ENCODE data around the gene CPEB4. TPM values are rescaled to one million over a fixed set of nuclear protein-coding genes. Genes with fewer than 3 reads are reported as not detected.

CPEB4 gene
- total and polyA plus RNA-seq, 4 donors = 46.2 to 98.7 (median 59.9) TPM

Other genes with a start within 250 kb of the CPEB4 start
- under 1 TPM in 1 of 2 donors, not detected in 1; 0.20 TPM for gene C5orf47, start 100.8 kb downstream of the CPEB4 start, total RNA-seq
- gene C5orf47, start 100.8 kb downstream of the CPEB4 start, polyA plus RNA-seq (ENCODE audit: insufficient read length in 2 of 2) = under 1 TPM; 0.21 to 0.23 TPM
- gene NSG2, start 157.4 kb downstream of the CPEB4 start, total RNA-seq = 100 to 1,000 TPM; 105 to 366 TPM
- gene NSG2, start 157.4 kb downstream of the CPEB4 start, polyA plus RNA-seq (ENCODE audit: insufficient read length in 2 of 2) = 100 to 1,000 TPM; 443 to 460 TPM